Neural progenitor cell (in vitro differentiated cells): ENCODE measurements around the gene CLCN6.

Experiments
- CTCF ChIP-seq: fragments of 200-600 bp; sonication (generic); IDR thresholded peaks from 2 replicates; pipeline ENCODE4 v1.5.1; 2017; ENCODE audit warnings: antibody characterized with exemption, mild to moderate bottlenecking
- EZH2 ChIP-seq: fragments of 200-600 bp; sonication (generic); IDR thresholded peaks from 2 replicates; pipeline ENCODE4 v1.6.1; 2017; ENCODE audit warnings: antibody characterized with exemption, mild to moderate bottlenecking, moderate library complexity
- EZH2phosphoT487 ChIP-seq: fragments of 200-600 bp; sonication (generic); IDR thresholded peaks from 2 replicates; pipeline ENCODE4 v1.6.1; 2017; ENCODE audit warnings: antibody characterized with exemption

GRCh38 chr1:11780380-11781147 lies 25.4 kb upstream of the CLCN6 start:
- no peak for TF ChIP-seq CTCF
- TF ChIP-seq EZH2phosphoT487: no peak
- TF ChIP-seq EZH2: no peak
